Epithelial cell of proximal tubule (primary cell): ENCODE results near the gene IGSF9B. TPM values are rescaled to one million over a fixed set of nuclear protein-coding genes. Genes with fewer than 3 reads are reported as not detected.

Experiments used
- DNase-seq: peaks from one replicate; pipeline ENCODE4 v3.0.0-alpha.2; 2011; ENCODE audit warnings: low read depth
- H3K4me3 ChIP-seq: 2 replicates; pipeline ENCODE4 v1.5.1; 2011; ENCODE audit warnings: low read depth, mild to moderate bottlenecking, low read length
- CTCF ChIP-seq: conservative IDR thresholded peaks from 2 replicates; pipeline ENCODE4 v1.5.1; 2012; ENCODE audit warnings: low read depth, mild to moderate bottlenecking, low read length
- total RNA-seq: library from RNA; depleted of rRNA; stranded (reverse); fragments of >200 nt; gene quantifications from 2 replicates; pipeline ENCODE4 v1.2.3, GENCODE V29; 2015

Gene IGSF9B
- total RNA-seq, 1 donor from 2014 or later: 1.0 TPM

- H3K4me3 ChIP-seq: no peak overlapping the region
- no peak for TF ChIP-seq CTCF
- DNase-seq: no peak
These were observed 6.3 kb downstream of the IGSF9B start for GRCh38 chr11:133950421-133950820.

GRCh38 chr11:133949129-133949528 is 7.6 kb downstream of the IGSF9B start:
- no peak for DNase-seq
- no peak overlapping the region for H3K4me3 ChIP-seq
- no peak for TF ChIP-seq CTCF

GRCh38 chr11:133948711-133949110 is 8.1 kb downstream of the IGSF9B start:
- no peak for DNase-seq
- H3K4me3 ChIP-seq: no peak overlapping the region
- TF ChIP-seq CTCF: no peak

- DNase-seq: no peak
These were observed 9.4 kb downstream of the IGSF9B start for GRCh38 chr11:133947321-133947756.

GRCh38 chr11:133946541-133947318 is 10.0 kb downstream of the IGSF9B start:
- no peak for DNase-seq

More at GRCh38 chr11:133947321-133947756, 9.4 kb downstream of the IGSF9B start:
- no peak overlapping the region for H3K4me3 ChIP-seq
- TF ChIP-seq CTCF: peak; percentile 39

GRCh38 chr11:133946051-133946450 is 10.7 kb downstream of the IGSF9B start:
- no peak for DNase-seq
- no peak for TF ChIP-seq CTCF
- H3K4me3 ChIP-seq: no peak overlapping the region

More at GRCh38 chr11:133946541-133947318, 10.0 kb downstream of the IGSF9B start:
- no peak for TF ChIP-seq CTCF
- H3K4me3 ChIP-seq: no peak overlapping the region
